Measurements from ENCODE around the gene COL5A2.

GRCh38 chr2:189131991-189132390 lies 47.6 kb downstream of the COL5A2 start:
- no peak for TF ChIP-seq CTCF (IDR thresholded peaks at IDR 0.05)
- no peak for TF ChIP-seq POLR2A (IDR thresholded peaks at IDR 0.05)
- no peak for TF ChIP-seq POLR2AphosphoS5 (IDR thresholded peaks at IDR 0.05)
